ENCODE results near the gene SNX6. TPM values are rescaled to one million over a fixed set of nuclear protein-coding genes. Genes with fewer than 3 reads are reported as not detected.
"Not testable (repeated sequence)": the region's sequence is repeated elsewhere in the genome, so short reads cannot be mapped to it uniquely, and the experiment has no call there.

The SNX6 gene
- total RNA-seq, result 10 to 100 TPM; 83.7 to 84.6 TPM
- long read RNA-seq, donor 1, transcript SNX6-201 (14 exons, 2,001 nt), result major isoform, 40 of 52 reads
- long read RNA-seq, donor 1, partial matches to known transcripts, result 5 of 52 reads
- long read RNA-seq, donor 1, other reads (novel, unspliced or antisense), result 7 of 52 reads
- long read RNA-seq, donor 2, transcript SNX6-201 (14 exons, 2,001 nt), result major isoform, 101 of 170 reads
- long read RNA-seq, donor 2, transcript SNX6-202 (13 exons, 3,398 nt), result minor isoform, 10 of 170 reads
- long read RNA-seq, donor 2, partial matches to known transcripts, result 23 of 170 reads
- long read RNA-seq, donor 2, other reads (novel, unspliced or antisense), result 36 of 170 reads

GRCh38 chr14:34629657-34630529 is at the start of gene SNX6:
SNX6 (minus strand) TSS chr14:34630148; CDS start chr14:34630116, 32 bp downstream.
- peak; percentile 96 for DNase-seq (ENCODE audit: low spot score)

GRCh38 chr14:34678735-34679134 is 48.8 kb upstream of the SNX6 start:
- intact Hi-C loops (cut with DNase I), result no loop called here
- no peak for DNase-seq (ENCODE audit: low spot score)

More at GRCh38 chr14:34629657-34630529, at the start of gene SNX6:
- intact Hi-C loops (cut with DNase I), result no loop called here

- intact Hi-C loops (cut with DNase I), result no loop called here
- no peak for DNase-seq (ENCODE audit: low spot score)
These were observed 48.4 kb upstream of the SNX6 start for GRCh38 chr14:34678306-34678705.

- DNase-seq (ENCODE audit: low spot score), result no peak
- intact Hi-C loops (cut with DNase I), result no loop called here
These were observed 46.7 kb upstream of the SNX6 start for GRCh38 chr14:34676516-34677211.

GRCh38 chr14:34673702-34674101 is 43.8 kb upstream of the SNX6 start:
- no peak for DNase-seq (ENCODE audit: low spot score)
- intact Hi-C loops (cut with DNase I), result loop anchor here in 1 of 2 donors (5.0 kb wide), 1 partner anchor 49 kb away; no protein-coding TSS in a partner anchor

- intact Hi-C loops (cut with DNase I), result loop anchor here (1.0 to 5.0 kb wide), 2 partner anchors 50 to 51 kb away; no protein-coding TSS in a partner anchor
- no peak for DNase-seq (ENCODE audit: low spot score)
These were observed 41.8 kb upstream of the SNX6 start for GRCh38 chr14:34671716-34672115.

DNA sequence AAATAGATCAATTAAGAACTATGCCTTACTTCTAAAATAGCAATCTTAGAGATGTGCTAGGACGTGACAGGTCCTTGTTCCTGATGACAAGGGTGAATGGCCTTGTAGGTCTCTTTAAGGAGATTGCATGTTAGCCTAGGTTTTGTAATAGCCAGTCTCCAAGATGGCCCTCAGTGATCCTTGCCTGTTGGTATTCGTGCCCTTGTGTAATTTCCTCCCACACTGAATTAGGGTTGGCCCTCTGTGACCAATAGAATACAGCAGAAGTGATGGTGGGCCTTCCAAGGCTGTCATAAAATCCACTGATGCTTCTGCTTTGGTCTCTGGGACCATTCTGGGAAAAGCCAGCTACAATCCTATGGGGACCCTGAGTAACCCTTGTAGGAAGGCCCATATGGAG is 38.2 kb upstream of the SNX6 start:
- intact Hi-C loops (cut with DNase I), result no loop called here
- no peak for DNase-seq (ENCODE audit: low spot score)

DNA sequence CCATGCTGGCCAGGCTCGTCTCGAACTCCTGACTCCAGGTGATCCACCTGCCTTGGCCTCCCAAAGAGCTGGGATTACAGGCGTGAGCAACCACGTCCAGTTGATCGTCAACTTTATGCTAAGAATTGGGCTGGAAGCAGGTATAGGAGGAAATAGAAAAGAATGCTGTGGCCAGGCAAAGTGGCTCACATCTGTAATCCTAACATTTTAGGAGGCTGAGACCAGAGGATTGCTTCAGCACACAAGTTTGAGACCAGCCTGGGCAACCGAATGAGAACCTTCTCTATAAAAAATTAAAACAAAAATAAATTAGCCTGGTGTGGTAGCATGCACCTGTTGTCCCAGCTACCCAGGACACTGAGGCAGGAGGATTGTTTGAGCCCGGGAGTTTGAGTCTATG is 37.1 kb upstream of the SNX6 start:
- no peak for DNase-seq (ENCODE audit: low spot score)
- intact Hi-C loops (cut with DNase I), result no loop called here

GRCh38 chr14:34665785-34666435 is 36.0 kb upstream of the SNX6 start:
- DNase-seq (ENCODE audit: low spot score), result no peak
- intact Hi-C loops (cut with DNase I), result no loop called here

DNA sequence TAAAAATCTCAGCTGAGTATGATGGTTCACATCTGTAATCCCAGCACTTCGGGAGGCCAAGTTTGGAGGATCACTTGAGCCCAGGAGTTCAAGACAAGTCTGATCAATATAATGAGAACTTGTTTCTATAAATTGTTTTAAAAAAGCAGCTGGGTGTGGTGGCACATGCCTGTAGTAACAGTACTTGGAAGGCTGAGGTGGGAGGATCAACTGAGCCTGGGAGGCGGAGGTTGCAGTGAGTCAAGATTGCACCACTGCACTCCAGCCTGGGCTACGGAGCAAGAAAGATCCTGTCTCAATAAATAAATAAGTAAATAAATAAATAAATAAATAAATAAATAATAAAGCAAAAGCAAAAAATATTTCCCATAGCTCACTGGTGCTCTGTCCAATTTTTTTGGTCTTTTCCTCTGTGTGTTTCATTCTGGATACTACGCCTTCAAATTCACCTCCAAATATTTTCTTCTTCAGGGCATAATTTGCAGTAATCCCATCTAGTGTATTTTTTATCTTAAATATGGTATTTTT is 32.7 kb upstream of the SNX6 start:
- DNase-seq (ENCODE audit: low spot score), result no peak

GRCh38 chr14:34660796-34661195 is 30.8 kb upstream of the SNX6 start:
- intact Hi-C loops (cut with DNase I), result no loop called here
- DNase-seq (ENCODE audit: low spot score), result no peak

More for the DNA sequence above, 32.7 kb upstream of the SNX6 start:
- intact Hi-C loops (cut with DNase I), result no loop called here

DNA sequence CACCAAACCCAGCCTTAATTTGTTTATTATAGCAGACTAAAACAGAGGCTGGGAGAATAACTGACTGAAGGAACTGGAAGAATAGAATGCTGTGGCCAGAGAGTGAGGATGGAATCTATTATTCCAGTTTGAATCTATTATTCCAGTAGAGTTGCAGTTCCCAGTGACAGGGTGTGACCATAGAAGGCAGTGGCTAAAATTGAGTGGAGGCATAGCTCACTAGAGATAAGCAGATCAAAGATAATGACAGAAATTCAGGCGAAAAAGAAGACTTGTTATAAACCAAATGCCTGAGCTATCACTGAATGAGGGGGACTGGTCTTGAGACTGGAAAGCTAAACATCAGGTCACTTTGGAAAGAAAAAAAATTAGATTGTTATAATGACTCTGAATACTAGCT is 26.0 kb upstream of the SNX6 start:
- no peak for DNase-seq (ENCODE audit: low spot score)
- intact Hi-C loops (cut with DNase I), result no loop called here

- DNase-seq (ENCODE audit: low spot score); intact Hi-C loops (cut with DNase I): not testable (repeated sequence)
These were observed 23.1 kb upstream of the SNX6 start for GRCh38 chr14:34653073-34653472.

- intact Hi-C loops (cut with DNase I); DNase-seq (ENCODE audit: low spot score): not testable (repeated sequence)
These were observed 22.4 kb upstream of the SNX6 start for GRCh38 chr14:34652348-34652747.

DNA sequence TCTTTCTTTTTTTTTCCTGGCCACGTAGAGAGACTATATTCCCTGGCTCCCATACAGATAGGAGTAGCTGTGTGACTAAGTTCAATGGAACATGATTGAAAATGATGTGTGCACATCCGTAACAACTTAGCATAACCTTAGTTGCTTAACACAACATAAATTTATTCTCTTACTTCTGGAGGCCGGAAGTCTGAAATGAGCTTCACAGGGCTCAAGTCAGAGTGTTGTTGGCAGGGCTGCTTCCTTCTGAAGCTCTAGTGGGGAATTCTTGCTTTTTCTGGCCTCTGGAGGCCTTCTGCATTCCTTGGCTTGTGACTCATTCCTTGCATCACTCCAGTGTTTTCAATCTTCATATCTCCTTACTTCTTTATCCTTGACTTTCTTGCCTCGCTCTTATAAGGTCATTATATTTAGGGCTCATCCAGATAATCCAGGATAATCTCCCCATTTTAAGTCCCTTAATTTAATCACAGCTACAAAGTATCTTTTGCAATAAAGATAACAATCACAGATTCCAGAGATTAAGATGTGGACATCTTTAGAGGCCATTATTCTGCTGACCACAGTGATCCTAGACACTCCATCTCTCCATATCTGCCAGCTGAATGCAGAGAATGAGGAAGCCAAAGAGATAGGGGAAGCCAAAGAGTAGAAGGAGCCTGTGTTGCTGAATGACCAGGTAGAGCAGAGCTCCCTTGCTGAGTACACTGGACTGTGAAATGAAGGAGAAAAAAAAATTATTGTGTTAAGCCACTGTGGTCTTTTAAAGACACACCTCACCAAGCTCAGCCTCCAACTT is 21.0 kb upstream of the SNX6 start:
- DNase-seq (ENCODE audit: low spot score), result no peak
- intact Hi-C loops (cut with DNase I), result no loop called here

- DNase-seq (ENCODE audit: low spot score); intact Hi-C loops (cut with DNase I): not testable (repeated sequence)
These were observed 20.1 kb upstream of the SNX6 start for GRCh38 chr14:34650006-34650405.

- intact Hi-C loops (cut with DNase I), result no loop called here
- DNase-seq (ENCODE audit: low spot score), result no peak
These were observed 19.4 kb upstream of the SNX6 start for GRCh38 chr14:34649344-34649743.

- intact Hi-C loops (cut with DNase I), result no loop called here
- peak; percentile 41 for DNase-seq (ENCODE audit: low spot score)
These were observed 16.8 kb upstream of the SNX6 start for GRCh38 chr14:34646570-34647255.

All from posterior vena cava (tissue), 2 donors.